Activated CD4-positive, alpha-beta T cell treated with anti-CD3 and anti-CD28 coated beads for 1 hour (primary cell): Measurements from ENCODE around the gene RAMACL.

Experiments used
- DNase-seq: peaks from one replicate; pipeline ENCODE4 v3.0.0-alpha.2; 2020

RAMACL gene

GRCh38 chr6:166617359-166617758 lies 30.9 kb upstream of the RAMACL start:
- no peak for DNase-seq

GRCh38 chr6:166616261-166617238 lies 30.1 kb upstream of the RAMACL start:
- DNase-seq, result no peak

GRCh38 chr6:166615059-166615770 lies 28.7 kb upstream of the RAMACL start:
- DNase-seq, result no peak

GRCh38 chr6:166614589-166614988 lies 28.1 kb upstream of the RAMACL start:
- no peak for DNase-seq

- DNase-seq, result no peak
Observed at GRCh38 chr6:166614171-166614583, 27.7 kb upstream of the RAMACL start.

- DNase-seq, result no peak
Observed at GRCh38 chr6:166613027-166613426, 26.5 kb upstream of the RAMACL start.

- no peak for DNase-seq
Observed at GRCh38 chr6:166612471-166612881, 26.0 kb upstream of the RAMACL start.

- DNase-seq, result no peak
Observed at GRCh38 chr6:166611631-166612030, 25.2 kb upstream of the RAMACL start.

GRCh38 chr6:166610069-166610468 lies 23.6 kb upstream of the RAMACL start:
- DNase-seq, result no peak

- DNase-seq, result no peak
Observed at GRCh38 chr6:166608774-166609173, 22.3 kb upstream of the RAMACL start.

- no peak for DNase-seq
Observed at GRCh38 chr6:166605752-166606151, 19.3 kb upstream of the RAMACL start.

- DNase-seq, result no peak
Observed at GRCh38 chr6:166604911-166605310, 18.4 kb upstream of the RAMACL start.

- no peak for DNase-seq
Observed at GRCh38 chr6:166604328-166604727, 17.9 kb upstream of the RAMACL start.

GRCh38 chr6:166603043-166603690 lies 16.7 kb upstream of the RAMACL start:
- DNase-seq, result no peak

GRCh38 chr6:166601956-166602355 lies 15.5 kb upstream of the RAMACL start:
- no peak for DNase-seq

- DNase-seq, result no peak
Observed at GRCh38 chr6:166600931-166601330, 14.5 kb upstream of the RAMACL start.

- no peak for DNase-seq
Observed at GRCh38 chr6:166599205-166599604, 12.7 kb upstream of the RAMACL start.

GRCh38 chr6:166598441-166599138 lies 12.1 kb upstream of the RAMACL start:
- no peak for DNase-seq

GRCh38 chr6:166597711-166598440 lies 11.4 kb upstream of the RAMACL start:
- no peak for DNase-seq

- no peak for DNase-seq
Observed at GRCh38 chr6:166596776-166597507, 10.5 kb upstream of the RAMACL start.

- DNase-seq, result no peak
Observed at GRCh38 chr6:166595949-166596348, 9.5 kb upstream of the RAMACL start.
